OCI-LY1 (cell line): Measurements from ENCODE around the gene HMGB1.

Experiments
- H2AFZ ChIP-seq: fragments of 200-600 bp; sonication (generic), shearing (Covaris generic); 2 replicates; pipeline ENCODE4 v1.6.0; 2014; ENCODE audit warnings: antibody characterized with exemption, mild to moderate bottlenecking, low read length
- H3F3A ChIP-seq: fragments of 200-600 bp; sonication (generic), shearing (Covaris generic); 2 replicates; pipeline ENCODE4 v1.6.0; 2014; ENCODE audit warnings: mild to moderate bottlenecking, antibody characterized with exemption, low read length, moderate library complexity; ENCODE audit not compliant: insufficient read depth
- H3K27ac ChIP-seq: fragments of 200-600 bp; sonication (generic); 2 replicates; pipeline ENCODE4 v1.5.1; 2014; ENCODE audit warnings: low read length, mixed run types, mild to moderate bottlenecking, low read depth; ENCODE audit not compliant: poor library complexity, severe bottlenecking
- H3K27me3 ChIP-seq: fragments of 200-600 bp; sonication (generic); 2 replicates; pipeline ENCODE4 v1.6.0; 2014; ENCODE audit warnings: antibody characterized with exemption, mild to moderate bottlenecking, low read length, moderate library complexity; ENCODE audit not compliant: insufficient read depth
- H3K36me3 ChIP-seq: fragments of 200-600 bp; sonication (generic); 2 replicates; pipeline ENCODE4 v1.6.1; 2014; ENCODE audit warnings: mild to moderate bottlenecking, antibody characterized with exemption, low read length, moderate library complexity, mixed read lengths; ENCODE audit not compliant: insufficient read depth
- H3K4me1 ChIP-seq: fragments of 200-600 bp; sonication (generic); 2 replicates; pipeline ENCODE4 v1.5.1; 2014; ENCODE audit warnings: mild to moderate bottlenecking, low read length, moderate library complexity; ENCODE audit not compliant: insufficient read depth, severe bottlenecking
- H3K4me2 ChIP-seq: fragments of 200-600 bp; sonication (generic), shearing (Covaris generic); 2 replicates; pipeline ENCODE4 v1.6.1; 2014; ENCODE audit warnings: low read length
- H3K4me3 ChIP-seq: fragments of 200-600 bp; sonication (generic); 2 replicates; pipeline ENCODE4 v1.5.1; 2014; ENCODE audit warnings: low read length, low read depth, mild to moderate bottlenecking, mixed read lengths; ENCODE audit not compliant: poor library complexity, severe bottlenecking
- H3K79me2 ChIP-seq: fragments of 200-600 bp; shearing (Covaris generic); 2 replicates; pipeline ENCODE4 v1.6.1; 2016; ENCODE audit warnings: mixed run types, low read length, mixed read lengths; ENCODE audit not compliant: insufficient read depth
- H3K9ac ChIP-seq: fragments of 200-600 bp; sonication (generic), shearing (Covaris generic); 2 replicates; pipeline ENCODE4 v1.6.1; 2014; ENCODE audit warnings: mild to moderate bottlenecking, low read length, mixed read lengths
- H3K9me2 ChIP-seq: fragments of 200-600 bp; sonication (generic), shearing (Covaris generic); 2 replicates; pipeline ENCODE4 v1.6.1; 2014; ENCODE audit warnings: low read depth, mild to moderate bottlenecking, low read length, mixed read lengths
- H3K9me3 ChIP-seq: fragments of 200-600 bp; shearing (Covaris generic); 2 replicates; pipeline ENCODE4 v1.6.1; 2014; ENCODE audit warnings: low read length, mixed read lengths
- H4K20me1 ChIP-seq: fragments of 200-600 bp; sonication (generic), shearing (Covaris generic); 2 replicates; pipeline ENCODE4 v1.6.0; 2016; ENCODE audit warnings: mild to moderate bottlenecking, low read length; ENCODE audit not compliant: insufficient read depth
- CTCF ChIP-seq: fragments of 200-600 bp; sonication (generic), shearing (Covaris generic); IDR thresholded peaks from 2 replicates; pipeline ENCODE4 v1.5.1; 2017; ENCODE audit warnings: mild to moderate bottlenecking, antibody characterized with exemption, low read length, moderate library complexity, mixed read lengths
- EZH2 ChIP-seq: fragments of 200-600 bp; sonication (generic), shearing (Covaris generic); IDR thresholded peaks from 2 replicates; pipeline ENCODE4 v1.8.0; 2017; ENCODE audit warnings: borderline replicate concordance, mixed run types, mild to moderate bottlenecking, antibody characterized with exemption, low read length, moderate library complexity, mixed read lengths

Gene HMGB1

GRCh38 chr13:30465593-30466357 is at the start of gene HMGB1:
TSS of gene HMGB1 (minus strand) at chr13:30465936. CDS start at chr13:30463680, 2,256 bp downstream.
- Histone ChIP-seq H3K36me3 (peaks cover 33% of the 10 kb centered on the region), H3F3A (peaks cover 17% of the 10 kb centered on the region; the same call in 1 of the 2 replicates), H3K4me3 (peak within 1 kb of the TSS; percentile 93), H2AFZ (no peak within 1 kb of the TSS), H3K79me2 (peaks cover 33% of the 10 kb centered on the region), H3K9ac (peak within 1 kb of the TSS; percentile 98), H3K9me3 (no peaks in the 10 kb centered on the region), H3K9me2 (no peaks in the 10 kb centered on the region), H4K20me1 (no peaks in the 10 kb centered on the region), H3K4me2 (peak within 1 kb of the TSS; percentile 84), H3K4me1 (peaks cover 46% of the 10 kb centered on the region), H3K27ac (peak within 1 kb of the TSS; percentile 92), H3K27me3 (no peaks in the 10 kb centered on the region)
- TF ChIP-seq CTCF (no peak), EZH2 (no peak)

- H2AFZ ChIP-seq = no peak overlapping the region
- H3K9ac ChIP-seq = no peak overlapping the region
- no peaks in the 10 kb centered on the region for H3K79me2 ChIP-seq
- H3K9me2 ChIP-seq = no peaks in the 10 kb centered on the region
- no peak overlapping the region for H3K27ac ChIP-seq
- H4K20me1 ChIP-seq = no peaks in the 10 kb centered on the region
- H3K27me3 ChIP-seq = no peaks in the 10 kb centered on the region
- no peaks in the 10 kb centered on the region for H3K36me3 ChIP-seq
- TF ChIP-seq CTCF (no peak), EZH2 (no peak)
- no peak overlapping the region for H3K4me3 ChIP-seq
- H3F3A ChIP-seq = no peaks in the 10 kb centered on the region
- H3K4me1 ChIP-seq = no peaks in the 10 kb centered on the region
- no peak overlapping the region for H3K4me2 ChIP-seq
- H3K9me3 ChIP-seq = no peaks in the 10 kb centered on the region
These were observed 45.2 kb upstream of the HMGB1 start for GRCh38 chr13:30510811-30511371.

- no peaks in the 10 kb centered on the region for H3K27me3 ChIP-seq
- H3K9me2 ChIP-seq = no peaks in the 10 kb centered on the region
- H3K36me3 ChIP-seq = no peaks in the 10 kb centered on the region
- H2AFZ ChIP-seq = no peak overlapping the region
- no peaks in the 10 kb centered on the region for H3K79me2 ChIP-seq
- H3F3A ChIP-seq = no peaks in the 10 kb centered on the region
- H3K4me3 ChIP-seq = no peak overlapping the region
- no peak for TF ChIP-seq EZH2
- TF ChIP-seq CTCF = no peak
- no peak overlapping the region for H3K4me2 ChIP-seq
- no peaks in the 10 kb centered on the region for H4K20me1 ChIP-seq
- no peak overlapping the region for H3K9ac ChIP-seq
- H3K4me1 ChIP-seq = no peaks in the 10 kb centered on the region
- H3K9me3 ChIP-seq = no peaks in the 10 kb centered on the region
- no peak overlapping the region for H3K27ac ChIP-seq
These were observed 44.4 kb upstream of the HMGB1 start for GRCh38 chr13:30510091-30510490.
